BE2C (cell line): ENCODE measurements around the gene COPRS.

Source experiments
- DNase-seq: peaks from one replicate; pipeline ENCODE4 v3.0.0-alpha.2; 2020
- H3K27me3 ChIP-seq: fragments of 250-450 bp; sonication (Bioruptor Pico); 2 replicates; pipeline ENCODE4 v1.5.1; 2020; ENCODE audit warnings: mild to moderate bottlenecking
- H3K36me3 ChIP-seq: fragments of 250-450 bp; sonication (Bioruptor Pico); 2 replicates; pipeline ENCODE4 v1.5.1; 2020; ENCODE audit warnings: mild to moderate bottlenecking
- H3K4me1 ChIP-seq: fragments of 250-450 bp; sonication (Bioruptor Pico); 2 replicates; pipeline ENCODE4 v1.5.1; 2020
- H3K4me3 ChIP-seq: 2 replicates; pipeline ENCODE4 v1.5.1; 2011; ENCODE audit warnings: low read depth, low read length
- H3K9me3 ChIP-seq: fragments of 250-450 bp; sonication (Bioruptor Pico); 2 replicates; pipeline ENCODE4 v1.5.1; 2020
- TF ChIP-seq, protein P1 (sequence below): IDR thresholded peaks from 2 replicates; pipeline ENCODE4 v1.5.1; 2012; ENCODE audit warnings: mild to moderate bottlenecking, low read depth, low read length

The COPRS gene

DNA sequence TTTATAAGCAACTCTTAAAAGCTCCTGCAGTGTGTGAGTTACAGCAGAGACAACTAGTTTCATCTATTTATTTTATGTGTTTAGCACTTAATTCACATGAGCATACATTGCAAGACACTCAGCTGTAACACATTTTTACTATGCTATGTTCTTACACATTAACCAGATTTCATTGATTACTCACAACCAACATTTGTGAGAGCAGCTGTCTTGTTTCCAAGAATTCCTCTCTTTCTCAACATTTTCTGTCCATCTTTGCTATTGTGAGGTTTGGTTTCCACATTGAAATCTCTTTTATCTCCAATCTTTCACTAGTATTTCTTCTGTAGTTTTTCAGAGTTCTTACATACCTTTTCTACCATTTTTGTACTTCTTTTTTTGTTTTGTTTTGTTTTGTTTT, 51.2 kb downstream of the COPRS start:
- Histone ChIP-seq H3K36me3 (no peaks in the 10 kb centered on the region), H3K27me3 (no peaks in the 10 kb centered on the region), H3K4me3 (no peak overlapping the region), H3K9me3 (no peaks in the 10 kb centered on the region), H3K4me1 (no peaks in the 10 kb centered on the region)
- no peak for DNase-seq
- TF ChIP-seq, protein P1, sequence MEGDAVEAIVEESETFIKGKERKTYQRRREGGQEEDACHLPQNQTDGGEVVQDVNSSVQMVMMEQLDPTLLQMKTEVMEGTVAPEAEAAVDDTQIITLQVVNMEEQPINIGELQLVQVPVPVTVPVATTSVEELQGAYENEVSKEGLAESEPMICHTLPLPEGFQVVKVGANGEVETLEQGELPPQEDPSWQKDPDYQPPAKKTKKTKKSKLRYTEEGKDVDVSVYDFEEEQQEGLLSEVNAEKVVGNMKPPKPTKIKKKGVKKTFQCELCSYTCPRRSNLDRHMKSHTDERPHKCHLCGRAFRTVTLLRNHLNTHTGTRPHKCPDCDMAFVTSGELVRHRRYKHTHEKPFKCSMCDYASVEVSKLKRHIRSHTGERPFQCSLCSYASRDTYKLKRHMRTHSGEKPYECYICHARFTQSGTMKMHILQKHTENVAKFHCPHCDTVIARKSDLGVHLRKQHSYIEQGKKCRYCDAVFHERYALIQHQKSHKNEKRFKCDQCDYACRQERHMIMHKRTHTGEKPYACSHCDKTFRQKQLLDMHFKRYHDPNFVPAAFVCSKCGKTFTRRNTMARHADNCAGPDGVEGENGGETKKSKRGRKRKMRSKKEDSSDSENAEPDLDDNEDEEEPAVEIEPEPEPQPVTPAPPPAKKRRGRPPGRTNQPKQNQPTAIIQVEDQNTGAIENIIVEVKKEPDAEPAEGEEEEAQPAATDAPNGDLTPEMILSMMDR, result no peak

DNA sequence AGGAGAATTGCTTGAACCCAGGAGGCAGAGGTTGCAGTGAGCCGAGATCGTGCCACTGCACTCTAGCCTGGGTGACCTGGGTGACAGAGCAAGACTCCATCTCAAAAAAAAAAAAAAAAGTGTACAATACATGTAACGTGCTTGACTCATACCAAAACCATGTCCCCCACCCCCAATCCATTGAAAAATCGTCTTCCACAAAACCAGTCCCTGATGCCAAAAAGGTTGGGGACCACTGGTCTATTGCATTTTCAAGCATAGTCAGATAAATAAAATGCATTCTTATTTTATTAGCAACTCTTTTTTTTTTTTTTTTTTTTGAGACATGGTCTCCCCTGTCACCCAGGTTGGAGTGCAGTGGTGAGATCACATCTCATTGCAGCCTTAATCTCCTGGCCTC, 52.1 kb downstream of the COPRS start:
- Histone ChIP-seq H3K4me1 (no peaks in the 10 kb centered on the region), H3K27me3 (no peaks in the 10 kb centered on the region), H3K9me3 (no peaks in the 10 kb centered on the region), H3K4me3 (no peak overlapping the region), H3K36me3 (no peaks in the 10 kb centered on the region)
- TF ChIP-seq, protein P1, result no peak
- DNase-seq, result no peak

DNA sequence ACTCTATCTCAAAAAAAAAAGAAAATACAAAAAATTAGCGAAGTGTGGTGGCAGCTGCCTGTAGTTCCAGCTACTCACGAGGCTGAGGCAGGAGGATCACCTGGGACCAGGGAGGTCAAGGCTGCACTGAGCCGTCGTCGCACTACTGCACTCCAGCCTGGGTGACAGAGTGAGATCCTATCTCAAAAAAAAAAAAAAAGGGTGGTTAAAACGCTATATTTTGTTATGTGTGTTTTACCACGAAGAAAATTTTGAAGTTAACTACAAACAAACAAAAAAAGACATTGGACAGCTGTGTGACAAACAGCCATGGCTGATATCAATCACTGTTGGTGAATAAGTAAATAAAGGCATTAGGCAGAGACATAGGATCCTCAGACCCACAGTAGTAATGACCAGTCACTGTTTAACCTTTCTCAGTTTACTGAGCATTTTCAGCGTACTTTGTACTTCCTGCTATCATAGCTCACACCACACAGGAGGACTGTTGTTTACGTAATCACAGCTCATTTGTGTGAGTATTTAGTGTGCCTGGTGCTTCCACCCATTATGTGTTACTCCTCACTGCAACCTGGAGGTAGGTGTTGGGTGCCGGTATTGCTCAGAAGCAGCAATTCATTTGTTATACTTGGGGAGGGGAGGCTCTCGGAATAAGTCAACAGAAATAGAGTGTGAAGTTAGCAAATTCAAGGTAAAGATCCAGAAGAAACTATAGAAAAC, 55.4 kb downstream of the COPRS start:
- no peak overlapping the region for H3K4me3 ChIP-seq
- no peaks in the 10 kb centered on the region for H3K4me1 ChIP-seq
- DNase-seq, result no peak
- TF ChIP-seq, protein P1, result no peak
- H3K27me3 ChIP-seq, result no peaks in the 10 kb centered on the region
- no peaks in the 10 kb centered on the region for H3K9me3 ChIP-seq
- no peaks in the 10 kb centered on the region for H3K36me3 ChIP-seq

DNA sequence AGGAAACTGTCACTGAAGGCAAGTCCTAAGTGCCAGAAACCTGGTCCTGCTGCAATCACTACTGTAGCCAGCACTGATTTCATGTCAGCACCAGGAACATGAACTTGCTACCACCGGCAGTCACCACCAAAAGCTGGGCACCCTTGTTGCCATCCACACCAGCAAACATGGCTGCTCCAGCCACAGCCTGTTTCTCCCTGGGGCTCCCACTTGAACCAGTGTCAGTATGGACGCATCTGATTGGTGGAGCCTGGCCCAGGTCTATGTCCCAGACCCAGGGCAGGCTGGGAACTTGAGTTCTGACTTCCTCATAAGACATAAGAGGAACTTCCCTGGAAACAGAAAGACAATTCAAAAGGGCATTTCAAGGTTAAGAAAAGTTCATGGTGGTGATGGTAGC, 56.5 kb downstream of the COPRS start:
- no peak for DNase-seq
- Histone ChIP-seq H3K36me3 (no peaks in the 10 kb centered on the region), H3K4me1 (no peaks in the 10 kb centered on the region), H3K27me3 (no peaks in the 10 kb centered on the region), H3K9me3 (no peaks in the 10 kb centered on the region), H3K4me3 (no peak overlapping the region)
- TF ChIP-seq, protein P1, result no peak
